ENCODE data around the gene SKAP1.
"Not testable (repeated sequence)": the region's sequence is repeated elsewhere in the genome, so short reads cannot be mapped to it uniquely, and the experiment has no call there.

Gene SKAP1

GRCh38 chr17:48413613-48414405, 16.2 kb downstream of the SKAP1 start:
- no peak for DNase-seq (ENCODE audit: low spot score)

- DNase-seq (ENCODE audit: low spot score): no peak
These were observed 17.2 kb downstream of the SKAP1 start for GRCh38 chr17:48412841-48413240.

GRCh38 chr17:48410821-48411220, 19.2 kb downstream of the SKAP1 start:
- not testable (repeated sequence) for DNase-seq (ENCODE audit: low spot score)

GRCh38 chr17:48409607-48410006, 20.4 kb downstream of the SKAP1 start:
- DNase-seq (ENCODE audit: low spot score): no peak

- DNase-seq (ENCODE audit: low spot score): no peak
These were observed 23.0 kb downstream of the SKAP1 start for GRCh38 chr17:48406936-48407567.

- no peak for DNase-seq (ENCODE audit: low spot score)
These were observed 35.2 kb downstream of the SKAP1 start for GRCh38 chr17:48394821-48395220.

- DNase-seq (ENCODE audit: low spot score): no peak
These were observed 36.7 kb downstream of the SKAP1 start for GRCh38 chr17:48393283-48393682.

GRCh38 chr17:48392857-48393256, 37.2 kb downstream of the SKAP1 start:
- DNase-seq (ENCODE audit: low spot score): no peak

GRCh38 chr17:48391444-48391843, 38.6 kb downstream of the SKAP1 start:
- no peak for DNase-seq (ENCODE audit: low spot score)

GRCh38 chr17:48389903-48390302, 40.1 kb downstream of the SKAP1 start:
- DNase-seq (ENCODE audit: low spot score): no peak

- DNase-seq (ENCODE audit: low spot score): no peak
These were observed 40.9 kb downstream of the SKAP1 start for GRCh38 chr17:48388955-48389743.

- DNase-seq (ENCODE audit: low spot score): no peak
These were observed 43.2 kb downstream of the SKAP1 start for GRCh38 chr17:48386826-48387225.

- DNase-seq (ENCODE audit: low spot score): no peak
These were observed 44.7 kb downstream of the SKAP1 start for GRCh38 chr17:48385319-48385718.

- DNase-seq (ENCODE audit: low spot score): no peak
These were observed 45.9 kb downstream of the SKAP1 start for GRCh38 chr17:48384164-48384563.

- DNase-seq (ENCODE audit: low spot score): no peak
These were observed 47.0 kb downstream of the SKAP1 start for GRCh38 chr17:48382989-48383388.

GRCh38 chr17:48378708-48379392, 51.2 kb downstream of the SKAP1 start:
- DNase-seq (ENCODE audit: low spot score): no peak

GRCh38 chr17:48378238-48378637, 51.8 kb downstream of the SKAP1 start:
- no peak for DNase-seq (ENCODE audit: low spot score)

GRCh38 chr17:48376682-48377325, 53.2 kb downstream of the SKAP1 start:
- DNase-seq (ENCODE audit: low spot score): no peak

GRCh38 chr17:48375356-48375755, 54.7 kb downstream of the SKAP1 start:
- no peak for DNase-seq (ENCODE audit: low spot score)

GRCh38 chr17:48374650-48375230, 55.3 kb downstream of the SKAP1 start:
- no peak for DNase-seq (ENCODE audit: low spot score)

- no peak for DNase-seq (ENCODE audit: low spot score)
These were observed 56.1 kb downstream of the SKAP1 start for GRCh38 chr17:48373883-48374282.

All from COLO829 (cell line).